ENCODE results near the gene C1QTNF7.

C1QTNF7 gene

GRCh38 chr4:15427701-15428100 is at the start of gene C1QTNF7:
Gene C1QTNF7, plus strand, starts transcription at chr4:15428033. Its CDS starts 7,711 bp downstream, at chr4:15435744.
- DNase-seq (ENCODE audit: low read depth): no peak

- DNase-seq (ENCODE audit: low read depth): no peak
Observed at GRCh38 chr4:15378062-15378461, 49.8 kb upstream of the C1QTNF7 start.

- DNase-seq (ENCODE audit: low read depth): no peak
Observed at GRCh38 chr4:15378493-15378892, 49.3 kb upstream of the C1QTNF7 start.

GRCh38 chr4:15381806-15382338 is 46.0 kb upstream of the C1QTNF7 start:
- DNase-seq (ENCODE audit: low read depth): no peak

GRCh38 chr4:15382669-15383273 is 45.1 kb upstream of the C1QTNF7 start:
- DNase-seq (ENCODE audit: low read depth): no peak

- no peak for DNase-seq (ENCODE audit: low read depth)
Observed at GRCh38 chr4:15385515-15385914, 42.3 kb upstream of the C1QTNF7 start.

GRCh38 chr4:15385928-15386327 is 41.9 kb upstream of the C1QTNF7 start:
- no peak for DNase-seq (ENCODE audit: low read depth)

GRCh38 chr4:15390494-15390893 is 37.3 kb upstream of the C1QTNF7 start:
- no peak for DNase-seq (ENCODE audit: low read depth)

GRCh38 chr4:15392053-15392805 is 35.6 kb upstream of the C1QTNF7 start:
- DNase-seq (ENCODE audit: low read depth): no peak

- DNase-seq (ENCODE audit: low read depth): no peak
Observed at GRCh38 chr4:15395311-15395710, 32.5 kb upstream of the C1QTNF7 start.

- DNase-seq (ENCODE audit: low read depth): no peak
Observed at GRCh38 chr4:15396157-15396800, 31.6 kb upstream of the C1QTNF7 start.

- no peak for DNase-seq (ENCODE audit: low read depth)
Observed at GRCh38 chr4:15398001-15398400, 29.8 kb upstream of the C1QTNF7 start.

- no peak for DNase-seq (ENCODE audit: low read depth)
Observed at GRCh38 chr4:15398732-15399131, 29.1 kb upstream of the C1QTNF7 start.

GRCh38 chr4:15400226-15400625 is 27.6 kb upstream of the C1QTNF7 start:
- no peak for DNase-seq (ENCODE audit: low read depth)

- DNase-seq (ENCODE audit: low read depth): no peak
Observed at GRCh38 chr4:15400981-15401671, 26.7 kb upstream of the C1QTNF7 start.

GRCh38 chr4:15402146-15402545 is 25.7 kb upstream of the C1QTNF7 start:
- no peak for DNase-seq (ENCODE audit: low read depth)

- DNase-seq (ENCODE audit: low read depth): no peak
Observed at GRCh38 chr4:15402974-15403373, 24.9 kb upstream of the C1QTNF7 start.

- DNase-seq (ENCODE audit: low read depth): no peak
Observed at GRCh38 chr4:15405018-15405417, 22.8 kb upstream of the C1QTNF7 start.

GRCh38 chr4:15410750-15411149 is 17.1 kb upstream of the C1QTNF7 start:
- no peak for DNase-seq (ENCODE audit: low read depth)

GRCh38 chr4:15412461-15412860 is 15.4 kb upstream of the C1QTNF7 start:
- no peak for DNase-seq (ENCODE audit: low read depth)

GRCh38 chr4:15413010-15413622 is 14.7 kb upstream of the C1QTNF7 start:
- DNase-seq (ENCODE audit: low read depth): no peak

GRCh38 chr4:15413623-15414019 is 14.2 kb upstream of the C1QTNF7 start:
- DNase-seq (ENCODE audit: low read depth): no peak

Data from stimulated activated CD8-positive, alpha-beta memory T cell treated with anti-CD3 and anti-CD28 coated beads, Interleukin-15, amount 100 ng/mL, for 24 hours (primary cell).